ENCODE data around the gene SFRP5.

The SFRP5 gene

GRCh38 chr10:97757471-97757870 is 14.3 kb downstream of the SFRP5 start:
- TF ChIP-seq CTCF (conservative IDR thresholded peaks at IDR 0.05), result no peak
- H3K27ac ChIP-seq, result no peak overlapping the region

- TF ChIP-seq CTCF (conservative IDR thresholded peaks at IDR 0.05), result no peak
- H3K27ac ChIP-seq, result no peak overlapping the region
These were observed 16.1 kb downstream of the SFRP5 start for GRCh38 chr10:97755718-97756117.

DNA sequence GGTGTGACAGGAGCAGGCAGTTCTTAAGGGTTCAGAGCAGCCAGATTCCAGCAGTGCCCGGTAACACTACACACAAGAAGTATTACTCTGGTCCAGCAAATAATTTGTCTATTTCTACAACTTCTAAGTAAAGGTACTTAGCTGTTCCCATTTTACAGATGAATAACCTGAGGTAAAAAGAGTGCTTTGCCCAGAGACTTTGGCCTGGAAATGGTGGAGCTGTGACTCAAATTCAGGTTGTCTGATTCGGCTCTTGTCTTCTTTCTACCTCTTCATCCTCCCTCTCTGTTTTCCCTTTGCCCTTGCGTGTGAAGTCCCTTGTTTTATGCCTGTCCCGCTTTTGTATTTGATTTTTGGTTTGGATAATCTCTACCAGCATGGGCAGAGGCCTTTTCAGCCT is 17.1 kb downstream of the SFRP5 start:
- no peak overlapping the region for H3K27ac ChIP-seq
- TF ChIP-seq CTCF (conservative IDR thresholded peaks at IDR 0.05), result no peak

DNA sequence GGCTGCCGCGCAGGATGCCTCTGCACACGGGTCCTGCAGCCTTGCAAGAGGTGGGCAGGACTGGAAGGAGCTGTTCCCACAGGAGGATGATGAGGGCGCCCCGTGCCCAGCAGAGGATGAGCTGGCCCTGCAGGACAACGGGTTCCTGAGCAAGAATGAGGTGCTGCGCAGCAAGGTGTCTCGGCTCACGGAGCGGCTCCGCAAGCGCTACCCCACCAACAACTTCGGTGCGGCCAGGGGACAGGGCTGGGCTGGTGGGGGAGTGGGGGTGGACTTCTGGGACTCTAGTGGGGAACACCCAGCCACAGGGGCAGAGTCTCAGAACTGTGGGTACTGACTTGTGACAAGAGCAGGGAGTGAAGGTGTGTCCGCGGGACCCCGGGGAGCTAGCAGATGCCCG is 18.8 kb downstream of the SFRP5 start:
- no peak for TF ChIP-seq CTCF (conservative IDR thresholded peaks at IDR 0.05)
- no peak overlapping the region for H3K27ac ChIP-seq

GRCh38 chr10:97748116-97748515 is 23.7 kb downstream of the SFRP5 start:
- TF ChIP-seq CTCF (conservative IDR thresholded peaks at IDR 0.05), result no peak
- no peak overlapping the region for H3K27ac ChIP-seq

- TF ChIP-seq CTCF (conservative IDR thresholded peaks at IDR 0.05), result no peak
- no peak overlapping the region for H3K27ac ChIP-seq
These were observed 24.2 kb downstream of the SFRP5 start for GRCh38 chr10:97747573-97747972.

DNA sequence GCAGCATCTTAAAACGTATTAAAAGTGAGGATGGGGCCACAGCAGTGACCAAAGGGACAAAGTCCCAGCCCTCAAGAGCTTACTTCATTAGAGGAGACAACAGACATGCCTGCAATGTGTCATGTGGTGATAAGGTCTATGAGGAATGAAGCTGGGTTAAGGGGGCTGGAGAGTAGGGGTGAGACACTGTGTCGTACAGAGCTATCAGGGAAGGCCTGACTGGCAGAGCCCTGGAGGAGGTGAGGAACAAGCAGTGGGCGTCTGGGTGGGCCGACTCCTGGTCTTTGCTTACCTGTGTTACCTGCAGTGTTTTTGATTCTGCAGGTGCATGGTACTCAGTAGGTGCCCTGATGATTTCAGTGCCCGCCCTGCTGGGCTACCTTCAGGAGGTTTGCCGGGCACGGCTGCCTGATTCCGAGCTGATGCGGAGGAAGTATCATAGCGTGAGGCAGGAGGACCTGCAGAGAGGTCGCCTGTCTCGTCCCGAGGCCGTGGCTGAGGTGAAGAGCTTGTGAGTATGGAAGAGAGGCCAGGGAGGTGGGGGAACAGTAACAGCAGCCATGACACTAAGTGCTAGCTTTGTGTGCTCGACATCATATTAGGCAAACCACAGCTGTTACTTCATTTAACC is 27.3 kb downstream of the SFRP5 start:
- TF ChIP-seq CTCF (conservative IDR thresholded peaks at IDR 0.05), result no peak
- H3K27ac ChIP-seq, result no peak overlapping the region

All from VCaP (cell line).